ENCODE results near the gene ZMIZ1. TPM values are rescaled to one million over a fixed set of nuclear protein-coding genes. Genes with fewer than 3 reads are reported as not detected.

The ZMIZ1 gene
- total RNA-seq, 6 donors from 2014 or later, result 51.0 to 99.2 (median 91.8) TPM

GRCh38 chr10:79155301-79156081 lies 86.7 kb downstream of the ZMIZ1 start:
- peak in 1 of 2 donors; percentile 28 for ATAC-seq (ENCODE audit: low FRiP score in 2 of 2)

GRCh38 chr10:79156334-79157274 lies 87.8 kb downstream of the ZMIZ1 start:
- TF ChIP-seq EP300 (IDR thresholded peaks at IDR 0.05) (no peak), CTCF (IDR thresholded peaks at IDR 0.05) (no peak), POLR2AphosphoS5 (IDR thresholded peaks at IDR 0.05) (no peak), POLR2A (IDR thresholded peaks at IDR 0.05) (no peak)
- WGBS, 2 donors, result 79 to 85% methylated on average over 12 to 22 of the region's 22 CpGs

More at GRCh38 chr10:79155301-79156081, 86.7 kb downstream of the ZMIZ1 start:
- peak in 1 of 2 donors; percentile 54 for DNase-seq
- Histone ChIP-seq H3K4me3 (no peak overlapping the region), H3K27me3 (no peaks in the 10 kb centered on the region), H3K4me1 (peaks cover 87 to 100% (median 92%) of the 10 kb centered on the region in 4 donors), H3K9me3 (no peaks in the 10 kb centered on the region), H3K27ac (peak overlapping the region; percentile 92 to 96 (median 94)), H3K36me3 (no peaks in the 10 kb centered on the region)
- 43 to 62% methylated on average over 9 to 12 of the region's 14 CpGs for WGBS, 2 donors
- TF ChIP-seq POLR2AphosphoS5 (IDR thresholded peaks at IDR 0.05) (no peak), EP300 (IDR thresholded peaks at IDR 0.05) (no peak), CTCF (IDR thresholded peaks at IDR 0.05) (peak in 1 of 6 experiments; percentile 10)

GRCh38 chr10:79158004-79158340 lies 89.2 kb downstream of the ZMIZ1 start:
- H3K27ac ChIP-seq, result peak overlapping the region; percentile 92 to 96 (median 94)
- DNase-seq (no peak), ATAC-seq (ENCODE audit: low FRiP score in 2 of 2) (peak in 1 of 2 donors; percentile 58)
- H3K27me3 ChIP-seq, result no peaks in the 10 kb centered on the region
- TF ChIP-seq CTCF (IDR thresholded peaks at IDR 0.05), result no peak
- TF ChIP-seq POLR2AphosphoS5 (IDR thresholded peaks at IDR 0.05), result no peak
- no peak for TF ChIP-seq POLR2A (IDR thresholded peaks at IDR 0.05)
- TF ChIP-seq EP300 (IDR thresholded peaks at IDR 0.05), result no peak
- H3K9me3 ChIP-seq, result no peaks in the 10 kb centered on the region
- H3K4me3 ChIP-seq, result no peak overlapping the region
- WGBS, 2 donors, result 48 to 54% methylated on average over 3 to 5 of the region's 5 CpGs
- H3K36me3 ChIP-seq, result peaks cover 0 to 14% (median 3%) of the 10 kb centered on the region in 4 donors
- peaks cover 75 to 97% (median 77%) of the 10 kb centered on the region in 4 donors for H3K4me1 ChIP-seq

More at GRCh38 chr10:79156334-79157274, 87.8 kb downstream of the ZMIZ1 start:
- Histone ChIP-seq H3K27ac (peak overlapping the region; percentile 92 to 96 (median 94)), H3K4me3 (no peak overlapping the region), H3K27me3 (no peaks in the 10 kb centered on the region), H3K36me3 (no peaks in the 10 kb centered on the region), H3K4me1 (peaks cover 81 to 100% (median 85%) of the 10 kb centered on the region in 4 donors), H3K9me3 (no peaks in the 10 kb centered on the region)
- ATAC-seq (ENCODE audit: low FRiP score in 2 of 2), result no peak
- no peak for DNase-seq

- TF ChIP-seq EP300 (IDR thresholded peaks at IDR 0.05) (no peak), POLR2AphosphoS5 (IDR thresholded peaks at IDR 0.05) (no peak), CTCF (IDR thresholded peaks at IDR 0.05) (no peak), POLR2A (IDR thresholded peaks at IDR 0.05) (no peak)
- Histone ChIP-seq H3K9me3 (no peaks in the 10 kb centered on the region), H3K4me1 (peaks cover 71 to 94% (median 80%) of the 10 kb centered on the region in 4 donors), H3K4me3 (no peak overlapping the region), H3K27me3 (no peaks in the 10 kb centered on the region), H3K27ac (peak overlapping the region; percentile 92 to 96 (median 94)), H3K36me3 (peaks cover 0 to 19% (median 3%) of the 10 kb centered on the region in 4 donors)
- DNase-seq (no peak), ATAC-seq (ENCODE audit: low FRiP score in 2 of 2) (no peak)
- 85 to 90% methylated on average over 5 to 9 of the region's 9 CpGs for WGBS, 2 donors
Measured at GRCh38 chr10:79158402-79159097, 89.8 kb downstream of the ZMIZ1 start.
